CD14-positive monocyte (primary cell): Measurements from ENCODE around the gene PSMD3. TPM values are rescaled to one million over a fixed set of nuclear protein-coding genes. Genes with fewer than 3 reads are reported as not detected.

ENCODE experiments used
- DNase-seq, 3 donors: peaks; one replicate each; pipeline ENCODE4 v3.0.0-alpha.2; 2011 to 2022
- H2AFZ ChIP-seq: 2 replicates; pipeline ENCODE4 v1.6.0; 2012; ENCODE audit warnings: mild to moderate bottlenecking, low read depth, low read length, inconsistent platforms; ENCODE audit not compliant: insufficient read depth, poor library complexity, severe bottlenecking
- H3K27ac ChIP-seq, 2 donors: 1 replicate in 1 of 2; 2 replicates in 1 of 2; pipeline ENCODE4 v1.5.1; 2012 to 2013; ENCODE audit warnings: low read length in 2 of 2, control low read depth in 1 of 2, inconsistent platforms in 1 of 2, low read depth in 1 of 2, mild to moderate bottlenecking in 1 of 2
- H3K27me3 ChIP-seq, 2 donors: one replicate each; pipeline versions ENCODE4 v1.6.0 to v1.6.1; 2011 to 2013; ENCODE audit warnings: low read length in 2 of 2; ENCODE audit not compliant: control insufficient read depth in 2 of 2, insufficient read depth in 2 of 2
- H3K36me3 ChIP-seq, 2 donors: replicated peaks in 1 of 2; 1 replicate in 1 of 2; 2 replicates in 1 of 2; pipeline versions ENCODE4 v1.5.1 to v1.6.1; 2012 to 2013; ENCODE audit warnings: low read length in 2 of 2, control low read depth in 1 of 2, inconsistent platforms in 1 of 2, mild to moderate bottlenecking in 1 of 2; ENCODE audit not compliant: insufficient read depth in 2 of 2, control insufficient read depth in 1 of 2
- H3K4me1 ChIP-seq, 2 donors: 1 replicate in 1 of 2; 2 replicates in 1 of 2; pipeline versions ENCODE4 v1.5.1 to v1.6.1; 2012 to 2013; ENCODE audit warnings: low read length in 2 of 2, control low read depth in 1 of 2, inconsistent platforms in 1 of 2, mild to moderate bottlenecking in 1 of 2, moderate library complexity in 1 of 2; ENCODE audit not compliant: insufficient read depth in 2 of 2, control insufficient read depth in 1 of 2
- H3K4me2 ChIP-seq: replicated peaks from 2 replicates; pipeline ENCODE3; 2012; ENCODE audit warnings: low read length, moderate library complexity, mild to moderate bottlenecking; ENCODE audit not compliant: poor library complexity, severe bottlenecking; ENCODE audit errors: extremely low read depth
- H3K4me3 ChIP-seq, 3 experiments: fragments of 200-600 bp in 1 of 3; sonication (generic) in 1 of 3; replicated peaks in 1 of 3; 1 replicate in 2 of 3; 2 replicates in 1 of 3; pipeline ENCODE4 v1.5.1; 2011 to 2013; ENCODE audit warnings: low read length in 3 of 3, mild to moderate bottlenecking in 3 of 3, control low read depth in 2 of 3, low read depth in 2 of 3, inconsistent platforms in 1 of 3, moderate library complexity in 1 of 3
- H3K79me2 ChIP-seq: 2 replicates; pipeline ENCODE4 v1.6.0; 2012; ENCODE audit warnings: mild to moderate bottlenecking, control low read depth, inconsistent platforms, low read length, moderate library complexity; ENCODE audit not compliant: insufficient read depth
- H3K9ac ChIP-seq: 2 replicates; pipeline ENCODE4 v1.6.0; 2017; ENCODE audit warnings: low read length, mild to moderate bottlenecking; ENCODE audit not compliant: insufficient read depth, poor library complexity, severe bottlenecking
- H3K9me3 ChIP-seq, 2 donors: replicated peaks in 1 of 2; 1 replicate in 1 of 2; 2 replicates in 1 of 2; pipeline versions ENCODE4 v1.5.1 to v1.6.1; 2012 to 2013; ENCODE audit warnings: low read length in 2 of 2, control low read depth in 1 of 2; ENCODE audit not compliant: control insufficient read depth in 1 of 2, insufficient read depth in 1 of 2
- H4K20me1 ChIP-seq: 2 replicates; pipeline ENCODE4 v1.6.0; 2012; ENCODE audit warnings: mild to moderate bottlenecking, low read length, control low read depth, moderate library complexity; ENCODE audit not compliant: insufficient read depth
- H3K27ac Mint-ChIP-seq, 7 donors: one replicate each; pipeline ENCODE4 v1.8.0; 2020; ENCODE audit warnings: mild to moderate bottlenecking in 7 of 7, mixed read lengths in 7 of 7, moderate library complexity in 6 of 7, inconsistent platforms in 2 of 7
- H3K27me3 Mint-ChIP-seq, 3 donors: one replicate each; pipeline ENCODE4 v1.8.0; 2021 to 2022; ENCODE audit warnings: low read depth in 3 of 3, mild to moderate bottlenecking in 3 of 3, mixed read lengths in 3 of 3, moderate library complexity in 3 of 3, inconsistent platforms in 1 of 3
- H3K36me3 Mint-ChIP-seq, 2 donors: one replicate each; pipeline ENCODE4 v1.8.0; 2020; ENCODE audit warnings: mixed read lengths in 2 of 2, inconsistent platforms in 1 of 2, mild to moderate bottlenecking in 1 of 2
- H3K4me1 Mint-ChIP-seq: one replicate; pipeline ENCODE4 v1.8.0; 2020; ENCODE audit warnings: mild to moderate bottlenecking, mixed read lengths
- H3K4me3 Mint-ChIP-seq, 2 donors: one replicate each; pipeline ENCODE4 v1.8.0; 2020; ENCODE audit warnings: mild to moderate bottlenecking in 2 of 2, mixed read lengths in 2 of 2, moderate library complexity in 1 of 2
- H3K9me3 Mint-ChIP-seq, 7 donors: one replicate each; pipeline ENCODE4 v1.8.0; 2020 to 2022; ENCODE audit warnings: mixed read lengths in 7 of 7, mild to moderate bottlenecking in 6 of 7, moderate library complexity in 6 of 7, inconsistent platforms in 2 of 7
- CTCF ChIP-seq: fragments of 200-600 bp; IDR thresholded peaks from one replicate; pipeline ENCODE4 v1.8.0; 2022; ENCODE audit warnings: antibody characterized with exemption, mild to moderate bottlenecking
- WGBS: methylation state at CpG from one replicate; pipeline ENCODE4 v1.1.5; 2013; ENCODE audit warnings: missing lambda C conversion rate; ENCODE audit not compliant: insufficient coverage; 5-methylcytosine and 5-hydroxymethylcytosine counted together
- intact Hi-C, 2 donors: fragments of 100-400 bp; cut with micrococcal nuclease; formaldehyde crosslinking; loops; one replicate each; pipeline versions ENCODE4 v1.15.0 to v1.15.1; 2023
- polyA plus RNA-seq, 3 donors: library from polyadenylated mRNA; depleted of rRNA in 1 of 3; unstranded in 2 of 3; stranded (reverse) in 1 of 3; fragments of 300-500 nt in 2 of 3; fragments of >200 nt in 1 of 3; fragmentation: Illumina TruSeq in 2 of 3; gene quantifications; 1 replicate in 2 of 3; 2 replicates in 1 of 3; pipeline ENCODE4 v1.2.3, GENCODE V29; 2012 to 2021

Gene PSMD3
- polyA plus RNA-seq, 3 donors, result 48.4 to 63.2 (median 48.8) TPM

GRCh38 chr17:39995438-39995837, 14.8 kb downstream of the PSMD3 start:
- Mint-ChIP-seq H3K9me3 (no peaks in the 10 kb centered on the region), H3K4me3 (no peak overlapping the region), H3K36me3 (peaks cover 78 to 85% of the 10 kb centered on the region in 2 donors), H3K27me3 (no peaks in the 10 kb centered on the region), H3K4me1 (peaks cover 3% of the 10 kb centered on the region), H3K27ac (peak overlapping the region in 1 of 7 donors; percentile 1)
- Histone ChIP-seq H3K9ac (no peak overlapping the region), H3K79me2 (no peaks in the 10 kb centered on the region), H4K20me1 (peaks cover 5% of the 10 kb centered on the region), H3K4me2 (no peak overlapping the region), H3K4me3 (no peak overlapping the region), H3K27ac (no peak overlapping the region), H3K4me1 (no peaks in the 10 kb centered on the region), H3K27me3 (no peaks in the 10 kb centered on the region), H3K9me3 (no peaks in the 10 kb centered on the region), H3K36me3 (peaks cover 71 to 81% of the 10 kb centered on the region in 2 donors), H2AFZ (no peak overlapping the region)
- DNase-seq, result no peak
- 96% methylated on average over 6 of the region's 6 CpGs for WGBS
- intact Hi-C loops, result no loop called here
- no peak for TF ChIP-seq CTCF

- Histone ChIP-seq H2AFZ (no peak overlapping the region), H3K27me3 (no peaks in the 10 kb centered on the region), H3K79me2 (no peaks in the 10 kb centered on the region), H3K36me3 (peaks cover 63 to 74% of the 10 kb centered on the region in 2 donors), H3K4me3 (no peak overlapping the region), H4K20me1 (peaks cover 5% of the 10 kb centered on the region), H3K4me2 (no peak overlapping the region), H3K27ac (no peak overlapping the region), H3K4me1 (no peaks in the 10 kb centered on the region), H3K9me3 (no peaks in the 10 kb centered on the region), H3K9ac (no peak overlapping the region)
- Mint-ChIP-seq H3K4me3 (no peak overlapping the region), H3K27me3 (no peaks in the 10 kb centered on the region), H3K9me3 (no peaks in the 10 kb centered on the region), H3K36me3 (peaks cover 72 to 78% of the 10 kb centered on the region in 2 donors), H3K4me1 (peaks cover 3% of the 10 kb centered on the region), H3K27ac (no peak overlapping the region)
- intact Hi-C loops, result no loop called here
- TF ChIP-seq CTCF, result no peak
- DNase-seq, result no peak
- WGBS, result 96% methylated on average over 6 of the region's 8 CpGs
Measured at GRCh38 chr17:39996162-39996561, 15.6 kb downstream of the PSMD3 start.
